Parathyroid adenoma (tissue), 2 donors: ENCODE measurements around the gene NKAIN2.

Experiments used
- H2AFZ ChIP-seq: fragments of 300-600 bp; sonication (generic); one replicate; pipeline ENCODE4 v1.7.0; 2017; ENCODE audit warnings: antibody characterized with exemption, mild to moderate bottlenecking
- H3K27ac ChIP-seq: fragments of 300-600 bp; sonication (generic); one replicate; pipeline ENCODE4 v1.7.0; 2017
- H3K27me3 ChIP-seq: fragments of 300-600 bp; sonication (generic); one replicate; pipeline ENCODE4 v1.7.0; 2017; ENCODE audit warnings: low read length; ENCODE audit not compliant: control insufficient read depth, insufficient read depth
- H3K36me3 ChIP-seq: fragments of 300-600 bp; sonication (generic); one replicate; pipeline ENCODE4 v1.7.0; 2017; ENCODE audit warnings: low read length; ENCODE audit not compliant: control insufficient read depth, insufficient read depth
- H3K4me1 ChIP-seq: fragments of 300-600 bp; sonication (generic); one replicate; pipeline ENCODE4 v1.7.0; 2017; ENCODE audit warnings: control low read depth
- H3K4me2 ChIP-seq: fragments of 300-600 bp; sonication (generic); one replicate; pipeline ENCODE4 v1.7.0; 2017; ENCODE audit warnings: low read length
- H3K4me3 ChIP-seq: fragments of 300-600 bp; sonication (generic); one replicate; pipeline ENCODE4 v1.7.0; 2017; ENCODE audit warnings: low read depth, low read length
- H3K79me2 ChIP-seq: fragments of 300-600 bp; sonication (generic); one replicate; pipeline ENCODE4 v1.7.0; 2017; ENCODE audit warnings: control low read depth
- H3K9ac ChIP-seq: fragments of 300-600 bp; sonication (generic); one replicate; pipeline ENCODE4 v1.7.0; 2017; ENCODE audit warnings: mild to moderate bottlenecking
- H3K9me3 ChIP-seq: fragments of 300-600 bp; sonication (generic); one replicate; pipeline ENCODE4 v1.7.0; 2017; ENCODE audit warnings: low read length; ENCODE audit not compliant: control insufficient read depth
- TF ChIP-seq, protein P1 (sequence below): fragments of 300-600 bp; sonication (generic); IDR thresholded peaks from one replicate; pipeline ENCODE4 v1.7.0; 2017; ENCODE audit warnings: antibody characterized with exemption, mild to moderate bottlenecking
- donor health status: primary hyperparathyroidism.

Gene NKAIN2

GRCh38 chr6:124812067-124812466 is 1008.4 kb downstream of the NKAIN2 start:
- no peak overlapping the region for H2AFZ ChIP-seq

DNA sequence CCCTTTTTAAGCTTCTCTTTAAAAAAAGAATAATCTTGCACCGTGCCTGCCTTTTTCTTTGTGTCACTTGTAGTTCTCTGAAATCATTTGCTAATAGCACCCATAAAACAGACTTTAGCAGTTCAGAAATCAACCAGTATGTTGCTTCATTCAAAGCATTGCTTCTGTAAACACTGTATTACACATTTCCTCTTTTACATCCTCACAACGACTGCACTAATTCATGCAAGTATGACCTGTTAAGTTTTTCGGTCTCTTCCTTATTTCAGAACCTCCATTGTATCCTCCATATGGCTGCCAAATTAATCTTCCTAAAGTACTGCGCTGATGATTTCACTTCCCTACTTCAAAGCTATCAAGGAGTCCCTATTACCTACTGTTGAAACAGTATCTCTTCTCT is 1015.7 kb downstream of the NKAIN2 start:
- TF ChIP-seq, protein P1, sequence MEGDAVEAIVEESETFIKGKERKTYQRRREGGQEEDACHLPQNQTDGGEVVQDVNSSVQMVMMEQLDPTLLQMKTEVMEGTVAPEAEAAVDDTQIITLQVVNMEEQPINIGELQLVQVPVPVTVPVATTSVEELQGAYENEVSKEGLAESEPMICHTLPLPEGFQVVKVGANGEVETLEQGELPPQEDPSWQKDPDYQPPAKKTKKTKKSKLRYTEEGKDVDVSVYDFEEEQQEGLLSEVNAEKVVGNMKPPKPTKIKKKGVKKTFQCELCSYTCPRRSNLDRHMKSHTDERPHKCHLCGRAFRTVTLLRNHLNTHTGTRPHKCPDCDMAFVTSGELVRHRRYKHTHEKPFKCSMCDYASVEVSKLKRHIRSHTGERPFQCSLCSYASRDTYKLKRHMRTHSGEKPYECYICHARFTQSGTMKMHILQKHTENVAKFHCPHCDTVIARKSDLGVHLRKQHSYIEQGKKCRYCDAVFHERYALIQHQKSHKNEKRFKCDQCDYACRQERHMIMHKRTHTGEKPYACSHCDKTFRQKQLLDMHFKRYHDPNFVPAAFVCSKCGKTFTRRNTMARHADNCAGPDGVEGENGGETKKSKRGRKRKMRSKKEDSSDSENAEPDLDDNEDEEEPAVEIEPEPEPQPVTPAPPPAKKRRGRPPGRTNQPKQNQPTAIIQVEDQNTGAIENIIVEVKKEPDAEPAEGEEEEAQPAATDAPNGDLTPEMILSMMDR = no peak
- H3K4me1 ChIP-seq = no peaks in the 10 kb centered on the region
- no peak overlapping the region for H3K9ac ChIP-seq
- no peaks in the 10 kb centered on the region for H3K9me3 ChIP-seq
- H3K27me3 ChIP-seq = no peaks in the 10 kb centered on the region
- no peaks in the 10 kb centered on the region for H3K79me2 ChIP-seq
- no peak overlapping the region for H3K4me2 ChIP-seq
- H2AFZ ChIP-seq = no peak overlapping the region
- H3K27ac ChIP-seq = no peak overlapping the region
- no peak overlapping the region for H3K4me3 ChIP-seq
- H3K36me3 ChIP-seq = no peaks in the 10 kb centered on the region

More at GRCh38 chr6:124812067-124812466, 1008.4 kb downstream of the NKAIN2 start:
- H3K4me1 ChIP-seq = no peaks in the 10 kb centered on the region
- no peaks in the 10 kb centered on the region for H3K79me2 ChIP-seq
- TF ChIP-seq, protein P1 = no peak
- no peak overlapping the region for H3K4me2 ChIP-seq
- no peaks in the 10 kb centered on the region for H3K9me3 ChIP-seq
- H3K27me3 ChIP-seq = no peaks in the 10 kb centered on the region
- no peaks in the 10 kb centered on the region for H3K36me3 ChIP-seq
- H3K9ac ChIP-seq = no peak overlapping the region
- H3K27ac ChIP-seq = no peak overlapping the region
- H3K4me3 ChIP-seq = no peak overlapping the region

DNA sequence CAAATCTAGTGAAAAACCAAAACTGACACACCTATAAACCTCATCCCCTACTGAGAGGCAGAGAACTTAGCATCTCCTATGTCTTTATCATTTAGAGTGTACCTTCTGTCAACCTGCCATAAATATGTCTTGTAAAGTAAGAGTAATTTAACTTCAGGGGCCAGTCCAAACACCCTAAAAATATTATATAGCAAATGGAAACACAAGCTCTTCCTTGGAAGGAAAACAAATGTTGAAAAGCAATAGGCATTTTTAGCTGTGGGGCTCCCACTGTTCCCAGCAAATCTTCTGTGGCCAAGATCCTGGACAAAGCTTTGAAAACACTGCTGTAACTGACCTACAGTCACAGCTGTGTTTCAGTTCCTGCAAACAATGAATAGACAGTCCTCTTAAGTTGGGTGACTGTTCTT is 1018.5 kb downstream of the NKAIN2 start:
- no peaks in the 10 kb centered on the region for H3K27me3 ChIP-seq
- H3K27ac ChIP-seq = no peak overlapping the region
- TF ChIP-seq, protein P1 = no peak
- no peaks in the 10 kb centered on the region for H3K9me3 ChIP-seq
- no peak overlapping the region for H3K4me2 ChIP-seq
- no peaks in the 10 kb centered on the region for H3K79me2 ChIP-seq
- no peak overlapping the region for H3K9ac ChIP-seq
- no peak overlapping the region for H3K4me3 ChIP-seq
- no peaks in the 10 kb centered on the region for H3K36me3 ChIP-seq
- H2AFZ ChIP-seq = no peak overlapping the region
- no peaks in the 10 kb centered on the region for H3K4me1 ChIP-seq

DNA sequence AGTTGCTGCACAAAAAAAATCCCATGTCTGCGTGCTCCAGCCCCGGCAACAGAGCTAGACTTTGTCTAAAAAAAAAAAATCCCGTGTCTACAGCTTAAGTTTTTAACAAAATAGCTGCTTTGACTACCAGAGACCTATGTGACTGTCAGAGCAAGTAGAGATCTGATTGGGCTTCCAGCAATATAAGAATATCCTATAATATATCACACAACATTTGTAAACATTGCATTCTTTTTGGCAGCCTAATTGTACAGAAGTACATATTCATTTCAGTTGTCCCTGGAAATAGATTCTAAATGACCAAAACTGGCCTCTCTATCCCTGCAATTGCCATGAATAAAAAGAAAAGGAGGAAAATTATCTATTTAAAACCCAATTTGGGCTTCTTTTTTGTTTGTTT is 1019.1 kb downstream of the NKAIN2 start:
- H3K79me2 ChIP-seq = no peaks in the 10 kb centered on the region
- H3K36me3 ChIP-seq = no peaks in the 10 kb centered on the region
- H3K9ac ChIP-seq = no peak overlapping the region
- H3K4me3 ChIP-seq = no peak overlapping the region
- TF ChIP-seq, protein P1 = no peak
- no peak overlapping the region for H2AFZ ChIP-seq
- no peak overlapping the region for H3K4me2 ChIP-seq
- no peak overlapping the region for H3K27ac ChIP-seq
- H3K9me3 ChIP-seq = no peaks in the 10 kb centered on the region
- no peaks in the 10 kb centered on the region for H3K4me1 ChIP-seq
- no peaks in the 10 kb centered on the region for H3K27me3 ChIP-seq

- Histone ChIP-seq H3K4me3 (no peak overlapping the region), H3K9ac (no peak overlapping the region), H3K9me3 (no peaks in the 10 kb centered on the region), H3K36me3 (no peaks in the 10 kb centered on the region), H2AFZ (no peak overlapping the region), H3K4me2 (no peak overlapping the region), H3K27ac (no peak overlapping the region), H3K4me1 (no peaks in the 10 kb centered on the region), H3K79me2 (no peaks in the 10 kb centered on the region), H3K27me3 (no peaks in the 10 kb centered on the region)
- TF ChIP-seq, protein P1 = no peak
These were observed 1019.8 kb downstream of the NKAIN2 start for GRCh38 chr6:124823240-124824111.
